IgD-negative memory B cell (primary cell): ENCODE results near the gene TRIM49B. TPM values are rescaled to one million over a fixed set of nuclear protein-coding genes. Genes with fewer than 3 reads are reported as not detected.
"Not testable (repeated sequence)": the region's sequence is repeated elsewhere in the genome, so short reads cannot be mapped to it uniquely, and the experiment has no call there.

ENCODE experiments used
- H3K27ac Mint-ChIP-seq, 3 donors: one replicate each; pipeline ENCODE4 v1.8.0; 2020 to 2022; ENCODE audit warnings: mild to moderate bottlenecking in 3 of 3, mixed read lengths in 3 of 3, moderate library complexity in 1 of 3
- H3K27me3 Mint-ChIP-seq: one replicate; pipeline ENCODE4 v1.8.0; 2021; ENCODE audit warnings: mixed read lengths
- H3K36me3 Mint-ChIP-seq: one replicate; pipeline ENCODE4 v1.8.0; 2020; ENCODE audit warnings: mild to moderate bottlenecking, mixed read lengths
- H3K4me1 Mint-ChIP-seq, 3 donors: one replicate each; pipeline ENCODE4 v1.8.0; 2020 to 2022; ENCODE audit warnings: mixed read lengths in 3 of 3, mild to moderate bottlenecking in 1 of 3
- H3K4me3 Mint-ChIP-seq, 4 donors: one replicate each; pipeline ENCODE4 v1.8.0; 2020 to 2022; ENCODE audit warnings: mild to moderate bottlenecking in 4 of 4, mixed read lengths in 4 of 4, moderate library complexity in 3 of 4
- H3K9me3 Mint-ChIP-seq, 3 donors: one replicate each; pipeline ENCODE4 v1.8.0; 2020 to 2021; ENCODE audit warnings: mixed read lengths in 3 of 3, mild to moderate bottlenecking in 1 of 3
- polyA plus RNA-seq: library from polyadenylated mRNA; unstranded; fragments of 300-500 nt; fragmentation: Illumina TruSeq; gene quantifications from one replicate; pipeline ENCODE4 v1.2.3, GENCODE V29; 2021

Gene TRIM49B, protein sequence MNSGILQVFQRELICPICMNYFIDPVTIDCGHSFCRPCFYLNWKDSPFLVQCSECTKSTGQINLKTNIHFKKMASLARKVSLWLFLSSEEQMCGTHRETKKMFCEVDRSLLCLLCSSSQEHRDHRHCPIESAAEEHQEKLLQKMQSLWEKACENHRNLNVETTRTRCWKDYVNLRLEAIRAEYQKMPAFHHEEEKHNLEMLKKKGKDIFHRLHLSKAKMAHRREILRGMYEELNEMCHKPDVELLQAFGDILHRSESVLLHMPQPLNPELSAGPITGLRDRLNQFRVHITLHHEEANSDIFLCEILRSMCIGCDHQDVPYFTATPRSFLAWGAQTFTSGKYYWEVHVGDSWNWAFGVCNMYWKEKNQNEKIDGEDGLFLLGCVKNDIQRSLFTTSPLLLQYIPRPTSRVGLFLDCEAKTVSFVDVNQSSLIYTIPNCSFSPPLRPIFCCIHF
- polyA plus RNA-seq, result not detected

GRCh38 chr11:49028523-49028922, at the start of gene TRIM49B:
Gene TRIM49B, plus strand, starts transcription at chr11:49028823. Its CDS starts 2,777 bp downstream, at chr11:49031600.
- H3K4me3 Mint-ChIP-seq, H3K36me3 Mint-ChIP-seq, H3K9me3 Mint-ChIP-seq, H3K4me1 Mint-ChIP-seq, H3K27ac Mint-ChIP-seq, H3K27me3 Mint-ChIP-seq: not testable (repeated sequence)

DNA sequence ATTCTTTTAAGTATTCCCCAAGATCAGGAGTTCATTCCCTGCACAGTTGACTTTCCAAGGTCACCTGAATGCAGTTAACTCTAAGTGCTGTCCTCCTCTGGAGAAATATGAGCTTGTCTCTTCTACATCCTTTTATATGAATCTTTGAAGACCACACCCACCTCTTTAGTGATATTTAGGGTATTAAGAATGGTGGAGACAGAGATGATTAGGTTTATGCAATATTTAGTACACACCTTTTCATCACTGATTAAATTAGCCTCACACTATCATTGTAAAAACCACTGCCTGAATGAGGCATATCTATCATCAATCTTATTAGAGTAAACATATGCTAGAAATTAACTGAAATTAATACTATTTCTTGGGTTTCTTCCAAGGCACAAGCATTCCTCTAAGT, 44.8 kb upstream of the TRIM49B start, which contains the start of gene TRIM51G:
TRIM51G (minus strand) TSS at position 101 of the 400 bp plus-strand sequence. CDS start 2,190 bp downstream, outside the sequence.
- H3K36me3 Mint-ChIP-seq, H3K9me3 Mint-ChIP-seq, H3K27me3 Mint-ChIP-seq, H3K4me3 Mint-ChIP-seq, H3K27ac Mint-ChIP-seq, H3K4me1 Mint-ChIP-seq: not testable (repeated sequence)

DNA sequence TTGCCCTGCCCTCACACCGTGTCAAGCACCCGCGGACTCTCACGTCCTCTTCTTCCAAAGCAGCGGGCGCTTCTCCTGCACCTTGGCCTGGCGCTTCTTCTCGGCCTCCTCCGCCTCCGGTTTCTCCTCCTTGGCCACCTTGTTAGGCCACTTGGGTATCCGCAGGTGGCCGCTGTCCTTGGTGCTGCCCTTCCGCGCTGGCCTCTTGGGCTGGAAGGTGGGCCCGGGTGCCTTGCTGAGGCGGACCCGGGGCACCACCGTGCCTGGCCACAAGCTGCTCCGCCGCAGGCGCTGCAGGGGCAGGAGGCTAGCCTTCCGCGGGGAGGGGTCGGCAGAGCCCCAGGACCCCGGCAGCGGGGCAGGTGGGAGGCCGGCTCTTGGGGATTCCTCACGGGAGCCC, 19.6 kb downstream of the TRIM49B start:
- not testable (repeated sequence) for H3K27me3 Mint-ChIP-seq, H3K4me1 Mint-ChIP-seq, H3K36me3 Mint-ChIP-seq, H3K27ac Mint-ChIP-seq, H3K4me3 Mint-ChIP-seq, H3K9me3 Mint-ChIP-seq

DNA sequence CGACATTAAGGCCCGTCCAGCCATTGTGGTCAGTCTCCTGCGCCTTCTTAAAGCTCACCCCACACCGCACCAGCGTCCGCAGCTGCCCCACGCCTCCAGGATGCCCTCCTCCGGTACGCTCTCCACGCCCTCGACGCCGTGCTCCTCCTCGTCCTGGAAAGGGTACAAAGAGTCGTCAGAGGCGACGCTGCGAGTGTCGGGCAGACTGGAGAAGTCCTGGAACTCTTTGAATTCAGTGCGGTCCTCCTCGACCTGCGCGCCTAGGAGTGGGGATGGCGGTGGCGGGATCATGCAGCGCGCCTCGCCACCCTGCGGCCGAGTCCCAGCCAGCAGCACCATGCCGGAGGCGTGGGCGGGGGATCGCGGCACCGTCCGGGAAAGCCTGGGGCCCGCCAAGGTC, 21.2 kb downstream of the TRIM49B start:
- not testable (repeated sequence) for H3K36me3 Mint-ChIP-seq, H3K4me3 Mint-ChIP-seq, H3K27ac Mint-ChIP-seq, H3K27me3 Mint-ChIP-seq, H3K4me1 Mint-ChIP-seq, H3K9me3 Mint-ChIP-seq

DNA sequence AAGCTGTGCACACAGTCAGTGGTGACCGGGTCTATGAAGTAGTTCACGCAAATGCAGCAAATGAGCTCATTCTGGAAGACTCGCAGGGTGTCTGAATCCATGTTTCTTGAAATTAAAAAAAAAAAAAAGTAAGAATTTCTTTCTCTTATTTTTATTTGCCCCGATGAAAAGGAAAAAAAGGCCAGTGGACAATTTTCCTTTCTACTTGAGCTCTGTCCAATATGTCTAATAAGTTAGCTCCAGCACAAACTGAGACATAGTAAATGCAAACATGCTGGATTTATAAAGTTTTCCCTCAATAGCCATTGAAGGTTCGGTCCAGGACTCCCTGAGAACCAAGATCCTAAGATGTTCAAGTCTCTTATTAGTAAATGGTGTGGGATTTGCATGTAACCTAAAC, 30.4 kb downstream of the TRIM49B start, which contains the start of gene TRIM64C:
TRIM64C (minus strand) TSS at position 101 of the 400 bp plus-strand sequence; CDS start at position 101, 0 bp downstream.
- not testable (repeated sequence) for H3K9me3 Mint-ChIP-seq, H3K4me3 Mint-ChIP-seq, H3K27ac Mint-ChIP-seq, H3K4me1 Mint-ChIP-seq, H3K36me3 Mint-ChIP-seq, H3K27me3 Mint-ChIP-seq

DNA sequence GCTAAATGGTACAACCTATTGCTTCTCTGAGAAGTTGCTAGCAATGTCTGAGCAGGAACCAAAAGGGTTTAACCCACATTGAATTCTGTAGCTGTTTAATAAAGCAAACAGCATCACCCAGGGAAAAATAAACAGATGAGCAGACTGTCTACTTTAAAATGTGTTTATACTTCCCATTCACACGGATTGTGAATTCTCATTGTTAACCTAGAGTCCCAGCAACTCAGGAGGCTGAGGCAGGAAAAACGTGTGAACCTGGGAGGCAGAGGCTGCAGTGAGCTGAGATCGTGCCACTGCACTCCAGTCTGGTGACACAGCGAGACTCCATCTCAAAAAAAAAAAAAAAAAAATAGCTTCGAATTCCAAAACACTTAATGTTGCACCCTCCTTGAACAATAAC, 41.3 kb downstream of the TRIM49B start:
- not testable (repeated sequence) for H3K9me3 Mint-ChIP-seq, H3K27ac Mint-ChIP-seq, H3K27me3 Mint-ChIP-seq, H3K4me3 Mint-ChIP-seq, H3K4me1 Mint-ChIP-seq, H3K36me3 Mint-ChIP-seq

Other genes with a start within 250 kb of the TRIM49B start
- gene TRIM51G, start 44.9 kb upstream of the TRIM49B start, polyA plus RNA-seq, result not detected
- gene TRIM64C, start 30.3 kb downstream of the TRIM49B start, polyA plus RNA-seq, result not detected
- not detected for gene FOLH1, start 179.8 kb downstream of the TRIM49B start, polyA plus RNA-seq